Measurements from ENCODE around the gene CD99L2. TPM values are rescaled to one million over a fixed set of nuclear protein-coding genes. Genes with fewer than 3 reads are reported as not detected.

CD99L2 gene
- total RNA-seq, 2 experiments from 2014 or later, result 12.6 to 14.3 TPM

DNA sequence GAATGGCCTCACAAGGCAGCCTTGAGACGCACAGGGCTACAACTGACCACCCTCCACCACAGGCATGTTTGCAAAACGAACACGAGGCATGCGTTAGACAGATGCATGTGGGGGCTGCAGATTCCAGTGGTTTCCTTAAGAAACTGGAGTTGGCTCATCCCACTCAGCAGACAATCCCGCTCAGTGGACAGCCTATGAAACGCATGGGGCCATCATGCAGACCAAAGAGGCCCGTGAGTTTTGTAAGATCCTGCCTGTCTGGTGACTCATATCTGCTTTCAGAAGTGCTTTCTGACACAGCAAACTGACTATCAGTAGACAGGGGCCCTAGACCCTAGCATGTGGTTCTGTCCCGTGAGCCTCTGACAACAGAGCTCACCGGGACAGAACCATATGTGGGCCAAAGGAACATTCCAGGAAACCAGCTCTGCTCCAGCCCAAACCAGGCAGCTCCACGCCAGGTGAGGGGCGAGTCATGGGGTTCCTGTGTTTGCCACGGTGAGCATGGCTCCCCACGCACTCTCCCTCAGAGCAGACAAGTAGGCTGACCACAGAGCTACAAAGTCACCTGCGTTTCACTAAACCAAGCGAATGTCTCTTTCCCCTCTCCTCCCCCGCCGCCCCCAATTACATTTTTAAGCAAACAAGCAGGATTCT, 130.9 kb downstream of the CD99L2 start:
- ChIA-PET CTCF (interaction anchor here (1.5 kb wide), 1 partner anchor 315 kb away, joined by 6 read pairs; no protein-coding TSS in a partner anchor), POLR2A (no interaction called here)

DNA sequence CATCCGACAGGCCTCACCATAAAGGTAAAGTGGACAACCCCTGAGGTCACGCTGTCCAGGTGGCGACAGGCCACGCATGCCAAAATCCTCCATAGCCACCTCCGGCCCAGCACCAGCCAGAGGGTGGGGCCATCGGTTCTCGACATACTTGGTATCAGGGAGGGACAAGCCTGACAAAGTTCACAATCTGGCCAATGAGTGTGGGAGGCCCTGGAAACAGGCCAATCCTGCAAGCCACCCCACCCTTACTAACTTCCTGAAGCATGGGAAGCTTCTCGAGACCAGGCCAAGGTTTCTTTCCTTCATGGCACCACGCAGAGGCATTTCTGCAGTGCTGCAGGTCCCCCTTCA, 131.4 kb downstream of the CD99L2 start:
- POLR2A ChIA-PET, result no interaction called here
- CTCF ChIA-PET, result interaction anchor here (1.5 kb wide), 1 partner anchor 315 kb away, joined by 6 read pairs; no protein-coding TSS in a partner anchor

DNA sequence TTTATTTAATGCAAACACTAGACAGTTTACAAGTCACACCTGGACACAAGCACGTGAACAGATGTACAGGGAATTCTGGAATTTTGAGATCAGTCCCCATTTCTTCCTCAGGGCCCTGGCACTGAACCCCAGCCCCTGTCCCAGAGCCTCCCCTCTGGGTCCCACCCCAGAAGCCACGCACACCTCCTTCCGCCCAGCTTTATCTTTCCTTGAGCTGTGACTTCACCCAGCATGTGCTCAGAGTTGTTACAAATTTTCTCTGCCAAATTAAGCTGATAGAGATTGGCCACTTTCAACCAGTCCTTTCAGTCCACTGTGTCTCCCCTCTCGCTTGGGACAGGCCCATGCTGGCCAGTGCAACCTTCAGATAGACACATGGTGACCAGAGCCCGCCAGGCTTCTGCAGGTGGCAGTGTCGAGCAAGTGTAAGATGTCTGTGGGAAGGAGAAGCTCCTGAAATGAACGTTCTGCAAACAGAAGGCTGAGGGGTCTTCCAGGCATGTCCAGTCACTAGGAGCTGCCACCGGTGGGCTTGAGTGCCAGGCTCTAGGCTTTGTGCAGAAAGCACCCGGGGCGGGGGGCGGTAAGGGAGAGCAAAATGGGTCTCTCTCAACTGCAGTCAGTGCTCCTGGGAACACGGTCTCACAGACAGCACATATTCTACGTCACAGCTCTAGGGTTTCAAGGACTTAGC, 132.0 kb downstream of the CD99L2 start:
- CTCF ChIA-PET, result interaction anchor here (1.5 kb wide), 1 partner anchor 316 kb away, joined by 6 read pairs; no protein-coding TSS in a partner anchor
- POLR2A ChIA-PET, result no interaction called here

DNA sequence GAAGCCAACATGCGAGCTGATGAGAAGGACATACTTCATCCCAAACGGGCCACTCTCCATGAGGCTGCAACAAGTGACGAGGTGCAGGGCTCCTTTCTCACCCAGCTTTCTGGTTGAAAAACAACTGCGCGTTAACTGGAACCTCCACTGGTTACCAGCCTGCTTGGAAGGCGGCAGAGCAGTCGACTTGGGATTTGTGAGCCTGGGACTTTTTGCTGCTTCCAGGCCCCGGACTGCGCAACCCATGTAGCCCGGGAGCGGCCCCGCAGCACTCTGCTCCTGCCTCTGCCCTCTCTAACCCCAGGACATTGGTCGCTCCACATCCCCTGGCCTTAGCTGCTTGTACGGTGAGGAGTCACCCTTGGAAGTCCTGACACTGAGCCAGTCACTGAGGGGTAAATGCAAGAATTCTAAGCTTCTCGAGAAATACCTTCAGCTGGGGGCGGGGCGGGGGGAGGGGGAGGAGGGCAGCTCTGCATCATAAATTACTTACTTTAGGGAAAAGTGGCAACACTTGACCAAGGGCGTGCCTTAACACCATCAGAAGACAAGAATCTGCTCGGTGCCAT, 132.6 kb downstream of the CD99L2 start:
- POLR2A ChIA-PET, result no interaction called here
- CTCF ChIA-PET, result interaction anchor here (1.5 kb wide), 1 partner anchor 316 kb away, joined by 6 read pairs; no protein-coding TSS in a partner anchor

DNA sequence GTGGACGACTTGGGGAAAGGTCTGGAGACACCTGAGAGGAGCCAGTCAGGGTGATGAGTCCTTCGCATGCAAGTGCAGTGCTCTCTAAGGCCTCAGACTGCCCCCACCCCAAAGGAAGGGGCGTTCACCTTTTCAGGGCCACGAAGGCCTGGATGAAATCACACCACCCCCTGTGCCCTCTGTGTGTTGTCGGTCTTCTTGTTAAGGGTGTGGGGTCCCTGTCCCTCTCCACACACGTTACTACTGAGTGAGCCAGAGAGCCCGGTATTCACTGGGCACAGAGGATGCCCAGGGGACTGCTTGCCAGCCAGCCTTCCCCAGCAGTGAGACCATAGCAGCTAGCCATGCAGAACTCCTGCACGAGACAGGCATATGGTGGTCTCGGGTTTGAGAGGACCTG, 133.2 kb downstream of the CD99L2 start:
- ChIA-PET CTCF (no interaction called here), POLR2A (no interaction called here)

DNA sequence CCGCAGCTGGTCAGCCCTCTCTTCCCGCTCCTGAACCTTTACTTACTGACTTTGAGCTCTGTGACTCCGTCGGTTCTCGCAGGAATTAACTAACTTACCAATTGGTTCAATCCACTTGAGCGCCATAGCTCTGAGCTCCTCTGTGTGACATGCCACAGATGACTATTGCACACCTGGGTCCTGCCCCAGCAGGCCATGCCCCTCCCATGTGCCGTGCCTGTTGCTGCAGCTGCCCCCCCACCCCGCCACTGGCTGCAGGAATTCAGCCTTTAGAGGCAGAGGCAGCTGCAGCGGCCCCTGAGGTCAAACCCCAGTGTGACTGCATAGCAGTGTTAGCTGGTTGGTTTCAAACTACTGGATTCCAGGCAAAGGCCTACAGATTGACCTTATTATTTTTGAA, 134.7 kb downstream of the CD99L2 start:
- ChIA-PET CTCF (interaction anchor here (0.7 kb wide), 1 partner anchor 9 kb away, joined by 3 read pairs; no protein-coding TSS in a partner anchor), POLR2A (no interaction called here)

GRCh38 chrX:150763303-150763797, 135.1 kb downstream of the CD99L2 start:
- CTCF ChIA-PET, result interaction anchor here (2.0 kb wide), 1 partner anchor 9 kb away, joined by 5 read pairs; no protein-coding TSS in a partner anchor
- POLR2A ChIA-PET, result no interaction called here

DNA sequence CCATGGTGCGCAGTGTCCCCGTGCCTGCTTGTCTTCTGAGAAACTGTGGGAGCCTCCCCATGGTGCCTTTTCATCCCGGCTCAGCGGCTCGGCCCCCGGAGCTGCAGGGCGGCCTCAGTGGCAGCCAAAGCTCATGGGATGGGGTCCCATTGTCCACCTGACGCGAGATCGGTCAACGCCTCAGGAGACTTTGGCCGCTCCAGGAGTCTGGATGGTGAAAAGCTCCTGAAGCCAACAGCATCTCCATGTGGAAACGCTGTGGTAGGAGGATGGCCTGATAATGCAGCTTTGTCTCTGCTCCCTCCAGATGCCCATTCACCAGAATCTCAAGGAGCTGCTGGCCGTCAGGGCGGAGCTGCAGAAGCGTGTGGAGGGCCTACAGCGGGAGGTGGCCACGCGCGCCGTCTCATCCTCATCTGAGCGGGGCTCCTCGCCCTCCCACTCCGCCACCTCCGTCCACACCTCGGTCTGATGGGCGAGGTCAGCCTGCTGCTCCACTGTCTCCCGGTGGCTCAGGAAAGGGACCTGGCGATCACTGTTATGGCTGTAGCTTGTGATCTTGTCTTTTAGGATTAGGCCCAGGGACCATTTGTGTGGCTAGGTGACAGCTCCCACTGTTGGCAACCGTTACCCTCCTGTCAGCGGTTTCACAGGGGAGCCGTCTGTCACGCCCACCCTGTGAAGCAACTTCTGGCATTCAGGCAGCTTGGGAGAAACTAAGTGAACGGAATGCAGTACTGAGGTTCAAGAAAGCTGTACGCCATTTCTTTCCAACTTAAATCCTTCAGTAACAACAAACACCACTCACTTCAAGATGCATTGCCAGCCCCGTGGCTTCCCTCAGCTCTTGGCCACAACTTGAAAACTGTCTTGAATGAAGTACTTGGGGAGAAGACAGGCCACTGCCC, 136.0 kb downstream of the CD99L2 start:
- CTCF ChIA-PET, result interaction anchor here (2.0 kb wide), 1 partner anchor 10 kb away, joined by 5 read pairs; no protein-coding TSS in a partner anchor
- POLR2A ChIA-PET, result interaction anchor here (0.6 kb wide), 1 partner anchor 230 kb away, joined by 3 read pairs; no protein-coding TSS in a partner anchor

DNA sequence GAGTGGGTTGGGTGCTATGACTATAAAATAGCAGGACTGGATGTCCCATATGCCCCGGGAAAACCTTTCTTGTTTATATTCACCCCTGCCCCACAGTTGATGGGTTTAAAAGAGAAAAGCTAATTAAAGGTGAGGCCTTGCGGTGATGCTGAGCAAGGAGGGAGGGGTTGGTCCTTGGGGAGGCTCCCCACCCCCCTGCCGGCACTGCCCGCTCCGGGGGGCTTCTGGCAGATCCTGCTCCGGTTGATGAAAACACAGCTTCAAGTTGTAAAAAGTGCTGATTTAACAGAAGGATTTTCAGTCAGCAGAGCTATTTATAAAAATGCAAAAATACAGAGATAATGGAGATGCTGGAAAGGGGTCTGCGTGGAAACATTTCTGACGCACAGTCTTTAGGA, 136.7 kb downstream of the CD99L2 start:
- ChIA-PET POLR2A (no interaction called here), CTCF (interaction anchor here (2.0 kb wide), 1 partner anchor 10 kb away, joined by 5 read pairs; no protein-coding TSS in a partner anchor)

DNA sequence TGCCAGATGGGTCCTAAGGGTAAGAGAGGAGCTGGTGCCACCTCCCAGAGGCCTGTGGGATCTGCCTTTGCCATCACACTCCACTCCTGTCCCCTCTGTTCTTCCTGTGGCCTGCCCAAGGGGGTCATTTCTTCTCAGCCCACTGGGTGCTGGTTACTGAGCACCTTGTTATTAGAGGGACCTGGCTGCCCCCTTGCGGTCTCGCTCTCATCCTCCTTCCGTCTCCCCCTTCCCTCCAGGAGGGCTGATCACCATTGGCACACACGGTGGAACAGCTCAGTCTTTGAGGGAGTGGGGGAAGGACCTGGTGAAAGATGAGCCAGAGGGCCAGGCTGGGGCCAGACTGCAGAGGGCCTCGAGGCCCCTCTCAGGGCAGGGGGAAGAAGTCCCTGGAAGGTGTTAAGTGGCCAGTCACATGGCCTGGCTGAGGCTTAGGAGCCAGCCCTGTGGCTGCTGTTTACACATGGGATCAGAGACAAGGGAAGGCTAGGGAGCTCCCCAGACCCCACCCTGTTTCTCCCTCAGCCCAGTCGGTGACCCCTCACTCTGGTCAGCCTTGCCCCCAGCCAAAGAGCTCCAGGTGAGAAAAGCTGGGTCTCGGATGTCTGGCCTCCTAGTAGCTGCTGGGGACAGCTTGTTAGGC, 137.2 kb downstream of the CD99L2 start:
- POLR2A ChIA-PET, result no interaction called here
- CTCF ChIA-PET, result interaction anchor here (2.0 kb wide), 1 partner anchor 11 kb away, joined by 5 read pairs; no protein-coding TSS in a partner anchor

DNA sequence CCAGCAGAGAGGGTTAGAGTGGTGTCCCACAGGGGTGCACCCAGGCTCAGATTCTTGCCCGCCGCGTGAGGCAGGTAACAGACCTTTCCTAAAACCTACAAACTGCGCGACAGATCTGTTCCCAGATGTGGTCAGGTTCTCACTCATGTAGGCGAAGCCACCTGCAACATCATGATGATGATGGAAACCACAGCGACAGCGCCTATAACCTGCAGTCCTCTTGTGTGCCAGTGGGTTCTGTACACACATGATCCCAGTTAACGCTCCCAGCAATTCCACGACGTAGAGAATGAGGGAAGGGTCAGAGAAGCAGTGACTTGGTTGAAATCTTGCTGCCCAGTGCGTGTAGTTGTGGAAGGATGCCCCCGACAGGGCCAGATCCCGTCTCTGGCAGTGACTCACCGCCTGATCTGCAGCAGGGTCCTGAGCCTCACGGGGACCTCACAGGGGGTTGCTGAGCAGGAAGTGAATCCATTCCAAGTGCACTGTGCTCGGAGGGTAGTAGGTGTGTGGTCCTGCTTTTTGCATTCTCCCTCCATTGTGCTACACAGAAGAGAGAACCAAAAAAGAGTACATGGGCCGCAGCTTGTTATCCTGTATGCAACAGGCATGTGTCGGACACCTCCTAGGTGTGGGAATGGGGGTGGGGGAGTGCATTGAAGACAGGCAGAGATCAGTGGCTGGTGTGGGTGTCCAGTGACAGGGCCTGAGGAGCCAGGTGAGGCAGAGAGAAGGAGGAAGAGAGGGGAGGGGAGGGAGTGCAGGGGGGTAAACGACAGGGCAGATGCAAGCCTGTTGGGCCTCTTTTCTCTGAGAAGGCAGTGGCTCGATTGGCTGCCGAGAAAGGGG, 138.7 kb downstream of the CD99L2 start:
- CTCF ChIA-PET, result no interaction called here
- POLR2A ChIA-PET, result no interaction called here

- CTCF ChIA-PET, result interaction anchor here (1.1 kb wide), 1 partner anchor 15 kb away, joined by 3 read pairs; no protein-coding TSS in a partner anchor
- POLR2A ChIA-PET, result no interaction called here
These were observed 141.1 kb downstream of the CD99L2 start for GRCh38 chrX:150757371-150757770.

GRCh38 chrX:150753968-150754367, 144.5 kb downstream of the CD99L2 start:
- ChIA-PET CTCF (no interaction called here), POLR2A (no interaction called here)

- ChIA-PET CTCF (no interaction called here), POLR2A (no interaction called here)
These were observed 145.1 kb downstream of the CD99L2 start for GRCh38 chrX:150753357-150753756.

GRCh38 chrX:150752124-150752523, 146.3 kb downstream of the CD99L2 start:
- ChIA-PET POLR2A (no interaction called here), CTCF (no interaction called here)

GRCh38 chrX:150736475-150736874, 162.0 kb downstream of the CD99L2 start:
- POLR2A ChIA-PET, result no interaction called here
- CTCF ChIA-PET, result no interaction called here

GRCh38 chrX:150731795-150732194, 166.7 kb downstream of the CD99L2 start:
- POLR2A ChIA-PET, result no interaction called here
- CTCF ChIA-PET, result no interaction called here

DNA sequence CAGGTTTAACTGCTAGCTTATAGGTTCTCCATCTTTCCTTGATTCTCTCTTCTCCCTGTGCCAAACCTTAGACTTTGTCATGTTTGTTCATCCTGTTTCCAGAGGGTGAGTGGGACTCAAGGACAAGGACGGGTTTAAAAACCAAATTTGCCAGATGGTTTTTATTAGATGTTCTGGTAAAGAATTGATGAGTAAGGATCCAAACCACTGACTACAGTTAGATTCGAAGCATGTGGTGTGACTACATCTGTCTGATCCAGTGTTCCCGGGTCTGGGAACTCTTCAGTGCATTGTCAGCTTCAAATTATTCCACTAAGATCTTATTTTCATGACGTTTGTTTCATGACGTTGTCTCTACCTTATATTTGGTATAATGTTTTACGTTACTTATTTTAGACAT, 167.7 kb downstream of the CD99L2 start:
- ChIA-PET POLR2A (no interaction called here), CTCF (no interaction called here)
